H4 (cell line): ENCODE data around the gene TMEM255A. TPM values are rescaled to one million over a fixed set of nuclear protein-coding genes. Genes with fewer than 3 reads are reported as not detected.

ENCODE experiments used
- DNase-seq: peaks from one replicate; pipeline ENCODE4 v3.0.0-alpha.2; 2015; ENCODE audit warnings: low spot score
- total RNA-seq: library from RNA; depleted of rRNA; stranded (reverse); fragments of >200 nt; shearing (Covaris generic); gene quantifications from 2 replicates; pipeline ENCODE4 v1.2.3, GENCODE V29; 2014

The TMEM255A gene
- total RNA-seq, 1 experiment from 2014 or later, result 4.0 TPM

GRCh38 chrX:120308558-120308957, 2.7 kb downstream of the TMEM255A start:
- DNase-seq, result no peak

DNA sequence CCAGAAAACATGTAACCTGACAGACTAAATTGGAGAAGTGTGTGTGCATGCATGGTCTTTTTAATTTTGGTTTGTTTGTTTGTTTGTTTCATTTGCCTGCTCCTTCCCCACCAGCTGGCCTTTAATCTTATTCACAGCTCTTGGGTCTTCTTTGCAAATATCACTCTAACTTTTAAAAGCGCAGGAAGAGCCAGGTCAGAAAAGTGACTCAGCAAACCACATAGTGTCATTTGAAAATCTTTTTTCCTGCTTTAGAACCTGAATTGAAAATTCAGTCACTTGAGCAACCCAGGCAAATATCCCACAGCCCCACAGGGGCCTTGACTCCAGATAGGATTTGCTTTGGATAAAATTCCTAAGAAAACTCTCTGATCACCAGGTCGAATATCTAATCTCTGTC, 4.6 kb downstream of the TMEM255A start:
- no peak for DNase-seq

DNA sequence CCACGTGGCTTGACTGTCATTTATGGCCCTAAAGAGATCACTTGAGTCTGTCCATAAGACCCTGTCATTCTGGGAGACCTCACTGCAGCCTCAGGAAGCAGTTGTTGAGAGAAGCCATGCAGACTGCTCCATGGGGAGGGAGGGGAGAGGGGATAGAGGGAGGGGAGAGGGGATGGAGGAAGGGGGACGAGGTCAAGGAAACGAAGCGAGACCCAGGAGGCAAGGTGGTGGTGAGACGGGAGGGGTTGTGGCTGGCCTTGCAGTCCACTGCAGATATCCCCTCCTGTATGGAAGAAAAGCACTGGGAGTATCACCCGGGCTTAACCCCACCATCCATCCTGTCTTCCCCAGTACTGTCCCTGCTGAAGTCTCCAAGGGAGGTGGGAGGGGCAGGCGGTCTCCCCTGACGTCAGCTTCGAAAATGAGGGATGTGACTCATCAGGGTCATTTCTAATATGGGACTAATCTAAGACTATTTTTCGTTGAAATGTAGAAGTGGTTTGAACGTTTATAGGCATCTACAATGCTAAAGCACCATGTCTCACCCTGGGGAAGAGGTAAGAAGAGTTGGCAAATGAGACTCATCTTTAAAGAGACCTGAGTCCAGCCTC, 5.6 kb downstream of the TMEM255A start:
- no peak for DNase-seq

DNA sequence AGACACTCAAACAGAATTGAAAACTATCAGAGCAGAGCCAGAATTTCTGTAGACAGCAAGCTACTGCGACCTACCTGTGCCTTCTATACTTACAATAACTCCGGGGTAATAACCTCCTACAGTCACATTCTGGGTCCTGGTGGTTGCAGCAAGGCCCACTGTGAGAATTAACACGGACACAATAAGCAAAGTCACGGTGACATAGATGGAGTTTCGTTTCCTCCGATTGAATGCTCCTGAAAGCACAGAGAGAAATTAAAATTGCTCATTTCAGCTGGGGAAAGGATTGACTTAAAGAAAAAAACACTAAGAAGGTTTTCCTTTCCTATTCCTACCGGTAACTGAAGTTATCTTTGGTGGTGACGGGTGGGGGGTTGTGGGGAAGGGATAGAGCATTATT, 7.0 kb downstream of the TMEM255A start:
- DNase-seq, result no peak

DNA sequence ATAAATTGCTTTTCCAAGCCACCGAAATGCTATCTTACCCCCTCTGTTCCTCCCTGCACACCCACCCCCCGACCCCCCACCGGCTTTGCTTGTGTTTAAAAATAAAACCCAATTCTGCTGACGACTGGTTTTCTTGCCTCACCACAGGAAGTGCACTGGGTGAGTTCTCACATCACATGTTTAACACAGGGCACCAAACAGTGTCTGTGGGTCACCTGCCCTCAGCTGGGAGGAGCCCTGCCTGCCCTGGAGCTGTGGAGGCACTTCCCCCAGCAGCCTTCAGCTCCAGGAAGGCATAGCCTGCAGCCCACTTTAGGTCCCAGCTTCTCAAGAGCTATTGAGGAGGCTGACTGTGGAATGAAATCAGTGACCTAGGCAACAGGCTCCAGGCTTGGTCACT, 8.8 kb downstream of the TMEM255A start:
- peak; percentile 72 for DNase-seq

DNA sequence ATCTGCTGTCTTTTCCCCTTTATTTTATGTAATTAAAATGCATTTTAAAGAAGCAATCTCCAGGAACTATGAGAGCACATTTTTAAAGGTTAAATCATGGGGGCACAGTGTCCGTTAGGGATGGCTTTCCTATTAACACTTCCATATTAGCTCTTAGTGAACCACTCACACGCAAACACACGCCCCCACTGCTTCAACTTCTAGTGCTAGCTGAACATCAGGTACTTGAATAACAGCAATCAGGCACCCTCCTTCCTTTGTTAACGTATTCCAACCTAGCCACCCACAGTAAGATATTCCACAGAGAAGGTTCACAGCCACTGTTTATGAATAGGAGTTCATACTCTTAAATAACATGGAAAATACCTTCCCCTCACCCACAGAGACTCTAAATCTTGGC, 9.3 kb downstream of the TMEM255A start:
- no peak for DNase-seq

DNA sequence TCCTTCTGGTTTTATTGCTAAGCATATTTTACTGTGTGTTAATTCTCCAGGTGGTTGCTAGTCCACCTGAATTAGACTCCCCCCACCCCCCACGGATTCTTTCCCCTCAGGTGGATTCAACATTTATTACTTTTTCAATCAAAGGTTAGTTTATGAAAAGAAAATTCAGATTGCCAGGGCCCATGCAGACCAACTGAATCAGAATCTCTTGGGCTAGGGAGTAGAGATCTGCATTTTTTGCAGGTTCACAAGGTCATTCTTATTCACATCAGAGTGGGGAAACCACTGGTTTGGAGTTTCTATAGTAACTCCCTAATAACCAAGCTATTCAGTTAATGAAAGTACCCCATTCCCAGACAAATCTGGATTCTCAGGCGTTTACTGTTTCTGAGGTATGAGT, 9.8 kb downstream of the TMEM255A start:
- DNase-seq, result no peak

DNA sequence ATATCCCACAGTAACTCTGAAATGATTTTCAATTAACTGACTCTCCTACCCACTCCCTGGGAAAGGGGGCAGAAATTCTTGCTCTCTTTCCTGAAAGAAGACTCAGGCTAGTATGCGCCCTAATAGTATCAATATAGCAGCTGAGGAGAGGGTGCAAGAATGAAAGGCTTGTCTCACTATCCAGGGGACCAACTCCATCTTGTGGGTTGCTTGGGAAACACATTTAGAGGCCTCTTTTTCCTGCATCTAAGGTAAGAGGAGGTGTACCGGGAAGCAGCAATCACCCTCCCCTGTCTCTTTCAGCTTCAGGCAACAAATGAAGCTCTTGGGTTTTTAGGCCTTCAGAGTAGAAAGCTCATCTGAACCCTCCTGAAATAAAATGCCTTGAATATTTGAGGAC, 11.3 kb downstream of the TMEM255A start:
- no peak for DNase-seq

GRCh38 chrX:120297923-120298322, 13.3 kb downstream of the TMEM255A start:
- DNase-seq, result no peak

DNA sequence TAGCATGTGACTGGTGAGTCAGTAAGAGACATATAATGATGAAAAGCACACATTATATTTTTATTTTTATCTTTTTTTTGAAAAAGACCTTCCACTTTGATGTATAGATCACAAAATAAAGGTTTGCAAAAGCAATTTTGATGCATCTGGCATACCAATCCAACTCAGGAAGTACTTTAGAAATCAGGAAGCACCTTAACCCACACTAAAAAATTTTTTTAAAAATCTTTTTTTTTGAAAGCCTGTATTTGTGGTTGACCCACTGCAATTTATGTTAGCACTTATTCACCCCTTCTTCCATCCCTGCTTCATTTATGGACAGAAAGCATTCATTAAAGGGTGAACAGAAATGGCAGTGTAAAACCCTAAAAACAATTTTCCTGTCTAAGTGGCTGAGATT, 16.6 kb downstream of the TMEM255A start:
- no peak for DNase-seq

DNA sequence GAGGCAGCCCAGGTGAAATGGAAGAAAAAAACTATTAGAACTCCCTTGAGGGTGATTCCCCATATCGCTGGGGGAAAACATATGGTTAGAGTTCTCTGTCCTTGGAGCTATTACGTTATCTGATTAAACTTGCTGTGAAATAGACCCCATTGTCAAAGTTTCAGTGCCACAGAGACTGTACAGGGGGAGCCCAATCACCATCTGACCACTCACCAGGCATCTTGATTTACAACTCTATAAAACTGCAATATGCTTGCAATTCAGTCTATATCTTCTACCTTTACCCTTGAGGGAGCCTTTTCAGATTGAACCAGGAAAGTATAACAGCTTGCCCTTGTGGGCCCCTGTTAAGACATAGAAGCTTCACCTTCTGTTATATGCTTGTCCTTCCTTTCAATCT, 18.2 kb downstream of the TMEM255A start:
- DNase-seq, result no peak

DNA sequence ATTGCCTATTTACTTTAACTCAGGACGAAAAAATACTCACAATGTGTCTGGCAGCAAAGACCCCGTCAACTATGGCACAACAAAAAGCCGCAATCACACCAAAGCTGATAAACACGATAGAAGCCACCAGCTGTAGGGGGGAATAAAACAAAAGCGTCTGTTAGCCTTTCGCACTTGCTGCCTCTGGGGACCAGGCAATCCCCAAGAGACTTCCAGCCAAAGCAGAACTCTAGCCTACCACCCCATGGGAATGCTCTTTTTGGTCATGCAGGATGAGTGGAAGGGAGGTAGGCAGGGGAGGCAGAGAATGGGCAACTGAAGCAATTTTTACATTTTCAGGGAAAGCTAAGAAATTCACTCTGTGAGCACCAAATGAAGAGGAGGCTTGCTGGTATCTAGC, 20.1 kb downstream of the TMEM255A start:
- no peak for DNase-seq

DNA sequence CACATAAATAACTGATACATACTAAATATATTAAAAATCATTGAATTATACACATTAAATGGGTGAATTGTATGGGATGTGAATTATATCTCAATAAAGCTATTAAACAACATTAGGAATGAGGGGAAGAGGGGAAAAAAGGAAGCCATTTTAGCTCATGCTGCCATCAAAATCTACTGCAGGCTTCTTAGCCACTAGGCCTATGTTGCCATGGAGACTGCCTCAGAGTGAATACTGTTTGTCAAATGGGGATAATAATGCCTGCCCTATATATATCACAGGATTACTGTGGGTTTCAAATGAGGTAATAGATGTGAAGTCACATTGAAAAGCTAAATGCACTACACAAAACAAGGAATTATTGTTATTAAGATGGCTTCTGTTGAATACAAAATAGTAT, 21.2 kb downstream of the TMEM255A start:
- no peak for DNase-seq

- DNase-seq, result no peak
These were observed 23.6 kb downstream of the TMEM255A start for GRCh38 chrX:120287513-120288112.

DNA sequence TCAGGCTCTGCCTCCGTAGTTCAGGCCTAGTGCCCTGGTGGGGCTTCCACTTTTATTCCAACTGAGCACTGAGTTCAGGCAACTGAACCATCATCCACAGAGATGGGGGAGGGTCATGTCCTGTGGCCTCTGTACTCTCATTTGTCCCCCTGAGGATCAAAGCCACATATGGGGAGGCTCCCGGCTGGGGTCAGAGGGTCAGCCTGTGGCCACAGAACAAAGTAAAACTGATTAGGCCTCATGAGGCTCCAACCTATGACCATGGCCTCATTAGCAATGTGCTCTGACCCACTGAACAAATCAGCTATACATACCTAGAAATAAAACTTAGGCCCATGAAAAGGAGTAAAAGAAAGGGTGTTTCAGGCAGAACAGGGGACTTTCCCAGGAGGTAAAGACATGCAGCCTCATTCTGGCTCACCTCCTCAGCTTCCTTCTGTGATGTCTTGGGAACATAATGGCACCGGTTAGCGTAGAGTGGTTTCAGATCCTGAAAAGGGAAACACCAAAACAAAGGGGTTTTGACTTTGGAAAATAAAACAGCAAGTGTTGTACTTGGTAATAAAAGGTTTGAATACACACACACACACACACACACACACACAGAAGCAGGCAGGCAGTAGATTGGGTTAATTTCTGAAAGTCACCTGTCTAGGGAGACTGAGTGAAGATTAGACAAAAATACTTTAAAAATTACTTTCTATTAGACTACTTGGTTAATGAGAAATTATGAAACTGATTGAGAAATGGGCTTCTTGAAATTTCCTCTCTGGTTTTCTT, 24.3 kb downstream of the TMEM255A start:
- no peak for DNase-seq

DNA sequence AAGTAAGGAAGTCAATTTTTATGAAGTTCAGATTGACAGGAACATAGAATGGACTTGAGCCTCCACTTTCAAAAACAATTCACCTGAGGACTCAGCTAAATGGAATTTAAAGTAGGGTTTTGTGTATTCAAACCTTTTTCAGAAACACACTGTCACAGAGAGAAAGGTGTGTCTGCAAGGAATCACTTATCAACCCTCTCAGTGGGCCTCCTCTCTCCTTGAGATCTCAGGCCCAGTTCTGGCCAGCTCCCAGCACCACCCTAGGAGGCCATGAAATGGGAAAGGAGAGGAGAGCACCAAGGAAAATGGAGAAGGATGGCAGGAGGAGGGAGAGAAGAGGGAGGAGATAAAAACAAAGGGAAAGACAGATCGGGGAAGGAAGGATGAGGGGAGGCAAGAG, 28.6 kb downstream of the TMEM255A start:
- DNase-seq, result no peak

- no peak for DNase-seq
These were observed 29.5 kb downstream of the TMEM255A start for GRCh38 chrX:120281761-120282160.

DNA sequence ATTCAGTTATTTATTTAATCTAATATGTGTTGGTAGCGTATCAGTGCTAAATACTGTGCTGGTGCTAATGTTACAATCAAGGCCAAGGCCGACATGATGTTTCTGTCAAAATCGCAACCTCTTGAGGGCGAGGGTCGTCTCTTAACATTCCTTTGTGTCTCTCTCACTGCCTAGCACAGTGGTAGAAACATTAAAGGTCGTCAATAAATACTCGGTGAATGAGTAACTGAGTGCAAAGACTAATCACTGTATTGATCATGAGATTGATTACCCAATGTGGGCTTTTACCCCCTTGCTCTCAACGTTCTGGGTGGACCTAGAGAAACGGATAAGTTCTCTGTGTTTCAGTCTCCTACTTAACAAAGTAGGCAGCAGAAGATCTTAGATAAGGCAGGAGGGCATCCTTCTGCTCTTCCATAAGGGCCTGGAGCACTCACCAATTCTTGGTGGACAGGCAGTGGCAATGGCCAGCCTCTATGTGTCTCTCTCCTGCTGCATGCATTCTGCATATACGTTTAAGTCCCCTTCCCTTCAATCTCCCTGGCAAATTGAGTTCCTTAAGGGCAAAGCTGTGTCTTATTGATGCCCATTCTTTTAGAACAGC, 30.1 kb downstream of the TMEM255A start:
- no peak for DNase-seq

DNA sequence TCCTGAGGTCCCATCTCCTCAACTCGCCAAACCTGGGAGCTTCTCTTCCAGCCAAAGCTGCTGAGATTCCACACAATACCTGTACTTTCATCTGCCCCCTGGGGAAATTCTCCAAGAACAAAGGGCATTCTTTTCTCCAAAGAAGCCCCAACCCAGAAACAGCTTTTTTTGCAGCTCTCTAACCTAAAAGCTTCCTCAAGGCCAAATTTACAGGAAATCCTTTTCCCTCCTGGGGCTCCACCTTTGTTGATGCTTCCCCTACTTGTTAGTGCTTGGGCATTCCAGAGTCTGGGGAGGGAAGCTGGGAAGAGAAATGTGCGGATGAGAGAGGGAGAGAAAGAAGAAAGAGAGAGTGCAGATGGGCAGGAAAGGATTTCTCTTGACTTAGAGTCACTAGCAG, 36.3 kb downstream of the TMEM255A start:
- DNase-seq, result no peak

DNA sequence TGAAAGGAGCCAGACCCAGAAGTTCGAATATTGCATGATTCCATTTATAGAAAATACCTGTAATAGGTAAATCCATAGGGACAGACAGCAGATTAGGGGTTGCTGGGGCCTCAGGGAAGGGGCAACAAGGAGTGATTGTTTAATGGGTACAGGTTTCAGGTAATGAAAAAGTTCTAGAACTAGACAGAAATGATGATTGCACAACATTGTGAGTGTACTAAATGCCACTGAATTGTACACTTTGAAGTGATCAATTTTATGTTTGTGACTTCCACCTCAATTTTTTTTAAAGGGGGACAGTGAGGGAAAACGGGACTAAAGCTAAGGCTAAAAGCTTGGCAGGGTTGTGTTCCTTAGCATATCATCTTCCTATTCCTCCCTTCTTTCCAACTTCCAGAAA, 37.1 kb downstream of the TMEM255A start:
- DNase-seq, result no peak

- DNase-seq, result no peak
These were observed 40.0 kb downstream of the TMEM255A start for GRCh38 chrX:120271218-120271617.

GRCh38 chrX:120270567-120270966, 40.7 kb downstream of the TMEM255A start:
- DNase-seq, result no peak
